IgD-negative memory B cell (primary cell): Measurements from ENCODE around the gene COL6A2. TPM values are rescaled to one million over a fixed set of nuclear protein-coding genes. Genes with fewer than 3 reads are reported as not detected.
"Not testable (repeated sequence)": the region's sequence is repeated elsewhere in the genome, so short reads cannot be mapped to it uniquely, and the experiment has no call there.

Source experiments
- H3K27ac Mint-ChIP-seq, 3 donors: one replicate each; pipeline ENCODE4 v1.8.0; 2020 to 2022; ENCODE audit warnings: mild to moderate bottlenecking in 3 of 3, mixed read lengths in 3 of 3, moderate library complexity in 1 of 3
- H3K27me3 Mint-ChIP-seq: one replicate; pipeline ENCODE4 v1.8.0; 2021; ENCODE audit warnings: mixed read lengths
- H3K36me3 Mint-ChIP-seq: one replicate; pipeline ENCODE4 v1.8.0; 2020; ENCODE audit warnings: mild to moderate bottlenecking, mixed read lengths
- H3K4me1 Mint-ChIP-seq, 3 donors: one replicate each; pipeline ENCODE4 v1.8.0; 2020 to 2022; ENCODE audit warnings: mixed read lengths in 3 of 3, mild to moderate bottlenecking in 1 of 3
- H3K4me3 Mint-ChIP-seq, 4 donors: one replicate each; pipeline ENCODE4 v1.8.0; 2020 to 2022; ENCODE audit warnings: mild to moderate bottlenecking in 4 of 4, mixed read lengths in 4 of 4, moderate library complexity in 3 of 4
- H3K9me3 Mint-ChIP-seq, 3 donors: one replicate each; pipeline ENCODE4 v1.8.0; 2020 to 2021; ENCODE audit warnings: mixed read lengths in 3 of 3, mild to moderate bottlenecking in 1 of 3
- polyA plus RNA-seq: library from polyadenylated mRNA; unstranded; fragments of 300-500 nt; fragmentation: Illumina TruSeq; gene quantifications from one replicate; pipeline ENCODE4 v1.2.3, GENCODE V29; 2021

COL6A2 gene
- polyA plus RNA-seq, 1 donor from 2014 or later: 0.14 TPM

DNA sequence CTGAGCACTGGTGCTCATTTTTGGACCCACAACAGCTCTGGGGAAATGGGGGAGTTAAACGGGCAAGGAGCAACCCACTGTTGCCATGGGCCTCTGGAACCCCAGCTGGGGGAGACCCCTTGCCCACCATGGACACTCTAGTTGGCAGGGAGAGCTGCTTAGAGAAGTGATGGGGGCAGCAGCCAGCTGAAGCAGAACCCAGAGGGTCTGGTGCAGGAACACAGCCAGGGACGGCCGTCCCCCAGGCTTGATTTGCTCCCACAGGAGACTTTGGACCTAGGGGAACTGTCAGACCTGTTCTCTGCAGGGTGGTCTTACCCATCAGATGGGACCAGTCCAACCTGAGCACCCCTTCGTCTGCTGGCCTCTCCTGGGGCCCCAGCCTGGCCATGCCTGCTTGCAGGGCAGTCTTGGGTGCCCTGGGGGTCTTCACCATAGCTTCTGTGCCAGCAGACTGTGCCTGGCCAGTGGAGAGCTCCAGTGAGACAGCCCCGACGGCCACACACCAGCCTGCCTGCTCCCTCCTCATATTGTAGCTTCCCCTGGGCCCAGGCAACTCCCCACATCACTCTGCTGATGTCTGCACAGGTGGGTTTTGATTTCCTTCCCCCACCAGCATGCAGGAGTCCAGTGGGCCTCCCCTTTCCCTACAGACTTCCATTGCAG is 75.1 kb downstream of the COL6A2 start:
- Mint-ChIP-seq H3K27ac (no peak overlapping the region), H3K4me3 (peak overlapping the region in 1 of 4 donors; percentile 32), H3K27me3 (peaks cover 1% of the 10 kb centered on the region), H3K9me3 (peaks cover 3 to 25% (median 18%) of the 10 kb centered on the region in 3 donors), H3K4me1 (peaks cover 3 to 4% (median 3%) of the 10 kb centered on the region in 3 donors), H3K36me3 (peaks cover 2% of the 10 kb centered on the region)

- H3K9me3 Mint-ChIP-seq: peaks cover 5 to 25% (median 18%) of the 10 kb centered on the region in 3 donors
- H3K4me1 Mint-ChIP-seq: peaks cover 3 to 4% (median 3%) of the 10 kb centered on the region in 3 donors
- peak overlapping the region in 1 of 4 donors; percentile 33 for H3K4me3 Mint-ChIP-seq
- H3K27me3 Mint-ChIP-seq: peaks cover 1% of the 10 kb centered on the region
- H3K27ac Mint-ChIP-seq: no peak overlapping the region
- H3K36me3 Mint-ChIP-seq: peaks cover 4% of the 10 kb centered on the region
Measured at GRCh38 chr21:46173573-46173972, 75.7 kb downstream of the COL6A2 start.

GRCh38 chr21:46176443-46177129 is 78.7 kb downstream of the COL6A2 start:
- not testable (repeated sequence) for H3K4me3 Mint-ChIP-seq

GRCh38 chr21:46178961-46179360 is 81.0 kb downstream of the COL6A2 start:
- Mint-ChIP-seq H3K27me3 (peaks cover 1% of the 10 kb centered on the region), H3K4me3 (no peak overlapping the region), H3K4me1 (peaks cover 0 to 4% (median 0%) of the 10 kb centered on the region in 3 donors)

More at GRCh38 chr21:46176443-46177129, 78.7 kb downstream of the COL6A2 start:
- not testable (repeated sequence) for H3K27ac Mint-ChIP-seq, H3K36me3 Mint-ChIP-seq, H3K4me1 Mint-ChIP-seq, H3K27me3 Mint-ChIP-seq
- H3K9me3 Mint-ChIP-seq: peaks cover 5 to 25% (median 18%) of the 10 kb centered on the region in 3 donors

More at GRCh38 chr21:46178961-46179360, 81.0 kb downstream of the COL6A2 start:
- Mint-ChIP-seq H3K9me3 (peaks cover 5 to 22% (median 18%) of the 10 kb centered on the region in 3 donors), H3K27ac (no peak overlapping the region), H3K36me3 (peaks cover 4% of the 10 kb centered on the region)

Other genes with a start within 250 kb of the COL6A2 start
- not detected for gene COL6A1, start 116.3 kb upstream of the COL6A2 start, polyA plus RNA-seq
- not detected for gene FTCD, start 57.5 kb downstream of the COL6A2 start, polyA plus RNA-seq
- 15.0 TPM for gene SPATC1L, start 86.3 kb downstream of the COL6A2 start, polyA plus RNA-seq
- 13.5 TPM for gene LSS, start 130.7 kb downstream of the COL6A2 start, polyA plus RNA-seq
- gene MCM3AP, start 187.5 kb downstream of the COL6A2 start, polyA plus RNA-seq: 48.5 TPM
- gene YBEY, start 188.2 kb downstream of the COL6A2 start, polyA plus RNA-seq: 33.8 TPM
- 1.3 TPM for gene C21orf58, start 225.8 kb downstream of the COL6A2 start, polyA plus RNA-seq
- gene PCNT, start 226.0 kb downstream of the COL6A2 start, polyA plus RNA-seq: 22.4 TPM